Pulmonary artery endothelial cell (primary cell): ENCODE measurements around the gene CABP4. TPM values are rescaled to one million over a fixed set of nuclear protein-coding genes. Genes with fewer than 3 reads are reported as not detected.

Experiments used
- DNase-seq: peaks from one replicate; pipeline ENCODE4 v3.0.0-alpha.2; 2011; ENCODE audit warnings: low read depth, low spot score
- total RNA-seq: library from RNA; depleted of rRNA; stranded (reverse); fragments of >200 nt; gene quantifications from 2 replicates; pipeline ENCODE4 v1.2.3, GENCODE V29; 2014

CABP4 gene
- total RNA-seq, 1 donor from 2014 or later: 0.33 TPM

DNA sequence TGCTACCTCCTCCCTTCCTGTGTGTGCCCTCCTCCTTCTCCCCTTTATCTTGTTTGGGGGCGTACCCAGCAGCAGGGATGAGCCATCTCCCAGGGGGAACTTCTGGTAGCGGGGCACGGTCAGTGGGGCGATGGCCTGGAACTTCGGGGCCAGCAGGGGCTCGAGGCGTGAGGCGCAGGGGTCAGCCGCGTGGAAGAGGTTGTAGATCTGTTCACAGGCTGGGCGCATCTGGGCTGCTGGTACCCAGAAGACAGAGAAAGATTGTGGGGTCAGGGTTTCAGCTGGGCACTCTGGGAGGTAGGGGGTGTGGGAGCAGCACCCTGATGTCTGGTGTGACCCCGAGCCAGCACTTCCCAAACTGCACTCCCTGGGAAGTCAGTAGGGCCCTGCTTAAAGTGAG, 41.0 kb downstream of the CABP4 start:
- no peak for DNase-seq

DNA sequence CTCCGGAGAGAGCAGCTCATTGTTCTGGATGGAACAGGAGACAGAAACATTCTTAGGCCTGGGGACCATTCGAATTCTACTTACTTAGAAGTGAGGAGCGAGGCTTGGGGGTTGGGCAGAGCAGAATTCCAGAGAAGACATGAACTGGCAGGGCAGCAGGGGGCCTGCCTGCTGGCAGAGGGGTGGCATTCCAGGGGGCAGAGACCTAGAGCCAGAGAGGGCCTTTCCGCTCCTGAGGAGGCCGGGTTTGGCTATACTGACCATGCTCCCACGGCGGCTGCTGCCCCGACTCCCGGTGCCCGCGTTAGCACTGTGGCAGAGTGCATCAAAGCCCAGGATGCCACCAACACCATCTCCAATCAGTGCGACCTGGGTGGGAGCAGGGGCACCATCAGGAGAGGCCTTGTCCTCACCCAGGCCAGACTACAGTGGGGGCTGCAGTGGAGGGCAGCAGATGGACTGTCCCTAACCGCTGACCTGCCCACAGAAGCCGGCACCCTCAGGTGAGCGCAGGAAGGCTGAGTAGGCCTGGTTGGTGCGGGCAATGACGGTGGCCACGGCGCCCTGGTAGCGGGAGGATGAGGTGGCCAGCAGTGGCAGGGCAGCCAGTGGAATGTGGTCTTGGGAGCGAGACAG, 42.6 kb downstream of the CABP4 start:
- no peak for DNase-seq

DNA sequence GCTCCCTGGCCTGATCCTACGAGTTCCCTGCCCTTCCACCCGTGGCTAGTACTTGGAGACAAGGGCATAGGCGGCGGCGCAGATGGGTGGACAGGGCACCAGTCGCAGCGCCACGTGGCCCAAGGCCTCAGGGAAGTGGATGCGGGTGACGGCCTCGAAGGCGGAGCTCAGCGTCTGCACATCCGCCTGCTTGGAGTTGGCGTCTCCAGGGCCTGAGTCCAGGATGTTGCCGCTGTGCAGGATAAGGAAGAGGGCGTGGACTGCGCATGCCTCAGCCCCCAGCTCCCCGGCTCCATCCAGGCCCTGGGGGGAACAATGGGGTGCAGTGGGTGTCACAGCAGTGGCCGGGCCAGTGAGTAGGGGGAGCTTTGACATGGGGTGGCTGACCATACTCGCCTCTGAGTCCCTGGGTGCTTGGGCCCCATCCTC, 43.4 kb downstream of the CABP4 start:
- no peak for DNase-seq

DNA sequence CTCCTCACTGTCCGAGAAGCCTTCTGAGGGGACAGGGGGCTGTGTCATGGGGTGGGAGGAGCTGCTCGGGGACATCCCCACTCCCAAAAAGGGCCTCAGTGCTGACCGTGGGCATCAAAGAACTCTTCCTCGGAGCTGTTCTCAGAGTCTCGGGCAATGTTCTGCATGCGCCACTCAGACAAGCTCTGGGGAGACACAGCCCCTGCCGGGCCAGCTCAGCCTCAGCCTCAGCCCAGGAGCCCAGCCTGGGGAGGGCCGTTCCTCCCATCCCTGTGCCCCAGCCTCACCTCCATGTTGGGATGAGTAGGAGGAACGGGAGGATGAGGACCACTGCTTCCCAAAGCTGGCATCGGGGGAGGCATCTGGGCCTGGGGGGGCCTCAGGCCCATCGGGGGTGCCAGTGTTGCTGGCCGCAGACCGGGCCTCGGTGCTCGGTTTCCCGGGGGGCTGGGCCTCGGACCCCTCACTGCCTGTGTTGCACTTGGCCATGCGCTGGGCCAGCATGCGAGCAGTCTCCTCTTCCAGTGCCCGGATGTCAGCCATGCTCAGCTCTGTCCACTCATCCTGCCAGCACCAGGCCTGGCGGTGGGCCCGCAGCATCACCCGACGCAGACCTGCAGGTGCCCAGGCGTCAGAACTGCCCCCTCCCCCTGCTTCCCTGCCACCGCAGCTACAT, 44.8 kb downstream of the CABP4 start:
- DNase-seq: no peak

GRCh38 chr11:67500484-67500821, 45.3 kb downstream of the CABP4 start:
- DNase-seq: no peak

DNA sequence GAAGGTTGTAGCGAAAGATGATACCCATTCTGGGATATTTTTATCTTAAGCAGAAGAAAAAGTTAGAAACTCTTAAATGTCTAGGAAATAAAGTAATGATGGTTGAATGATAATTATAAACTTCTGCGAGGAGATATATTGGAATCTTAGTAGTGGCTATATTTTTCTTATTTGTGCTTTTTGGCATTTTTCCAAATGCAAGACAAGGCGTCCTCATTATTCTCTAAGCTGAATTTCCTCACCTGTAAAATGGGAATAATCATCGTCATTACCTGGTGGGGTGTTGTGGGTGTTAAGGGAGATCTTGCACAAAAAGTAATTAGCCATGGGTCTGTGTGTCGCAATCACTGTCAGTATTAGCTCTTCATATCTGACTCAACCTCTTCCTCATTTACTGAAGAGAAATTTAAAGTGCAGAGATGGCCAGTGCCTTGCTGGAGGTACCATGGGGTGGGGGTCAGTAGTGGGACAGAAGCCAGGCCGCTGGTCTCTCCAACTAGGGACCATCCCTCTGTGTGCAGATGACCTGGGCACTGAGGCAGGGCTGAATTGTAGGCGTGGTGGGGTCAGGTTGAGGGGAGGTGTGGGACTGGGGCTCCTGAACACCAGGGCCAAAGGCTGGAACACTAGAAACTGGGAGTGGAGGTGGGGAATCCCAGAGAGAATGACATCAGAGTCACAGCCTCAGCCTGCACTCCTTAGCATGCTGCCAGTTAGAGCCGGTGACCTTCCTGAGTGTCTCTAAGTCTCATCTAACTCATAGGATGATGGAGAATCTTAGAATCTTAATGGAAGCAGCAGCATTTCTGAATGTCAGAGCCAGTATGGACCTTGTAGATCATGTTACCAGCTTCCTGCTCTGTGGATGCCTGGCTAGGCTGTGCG, 45.9 kb downstream of the CABP4 start:
- DNase-seq: no peak

DNA sequence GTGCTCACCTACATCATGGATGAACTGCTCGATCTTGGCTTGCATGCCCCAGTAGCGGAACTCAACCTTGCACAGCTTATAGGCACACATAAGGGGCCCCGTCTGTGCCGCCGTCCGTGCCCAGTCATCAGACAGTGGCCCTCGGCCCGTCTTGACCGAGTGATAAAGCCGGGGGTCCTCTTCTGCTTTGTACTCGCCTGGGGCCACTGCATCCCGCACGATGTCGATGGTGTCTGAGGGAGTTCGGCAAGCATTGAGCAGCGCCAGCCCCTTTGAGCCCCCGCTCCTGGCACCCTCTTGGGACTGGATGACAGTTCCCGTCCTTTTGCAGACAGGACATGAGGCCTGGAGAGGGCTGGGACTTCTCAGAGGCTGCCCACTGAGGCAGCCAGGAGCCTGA, 46.7 kb downstream of the CABP4 start:
- no peak for DNase-seq

- DNase-seq: no peak
Observed at GRCh38 chr11:67502328-67502979, 47.3 kb downstream of the CABP4 start.

- no peak for DNase-seq
Observed at GRCh38 chr11:67503119-67504004, 48.2 kb downstream of the CABP4 start.

DNA sequence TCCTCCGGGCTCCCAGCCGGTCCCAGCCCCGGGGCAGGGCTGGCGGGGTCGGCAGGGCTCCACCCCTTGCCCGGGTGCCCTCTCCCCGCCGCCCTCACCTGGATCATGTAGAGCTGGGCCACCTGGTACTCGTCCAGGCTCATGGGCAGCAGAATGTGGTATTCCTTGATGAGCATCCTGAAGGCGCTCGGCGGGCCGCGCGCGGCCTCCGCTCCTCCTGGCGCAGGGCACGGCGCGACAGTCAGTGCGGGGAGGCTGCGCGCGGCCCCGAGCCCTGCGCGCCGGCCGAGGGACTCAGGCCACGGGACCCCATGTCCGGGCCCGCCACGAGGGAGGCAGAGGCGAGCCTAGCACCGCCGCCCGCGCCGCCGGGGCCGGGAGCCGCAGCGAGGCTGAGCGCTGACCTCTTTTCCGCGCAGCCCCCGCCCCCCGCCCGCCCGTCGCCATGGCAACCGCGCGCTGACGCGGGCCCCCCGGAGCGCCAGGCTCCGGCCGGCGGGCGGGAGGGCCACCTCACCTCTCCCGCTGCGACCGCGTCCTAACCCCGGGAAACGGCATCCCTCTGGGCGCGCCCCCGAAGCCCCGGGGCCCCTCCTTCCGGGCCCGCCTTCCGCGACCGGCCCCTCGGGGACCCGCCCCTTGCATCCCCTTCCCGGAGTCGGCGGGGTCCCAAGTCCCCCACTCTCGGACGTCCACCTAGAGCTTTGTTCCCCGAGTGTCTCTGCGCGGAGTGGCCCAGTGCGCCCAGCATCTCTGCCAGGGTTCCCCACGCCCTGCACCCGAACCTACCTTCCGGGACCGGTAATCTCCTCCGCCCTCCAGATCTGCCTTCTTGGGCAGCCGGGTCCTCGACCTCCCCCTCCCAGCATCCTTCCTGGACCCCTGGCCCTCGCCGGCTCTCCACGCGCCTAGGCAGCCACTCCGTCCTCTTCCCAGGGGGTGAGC, 49.1 kb downstream of the CABP4 start:
- DNase-seq: no peak

- no peak for DNase-seq
Observed at GRCh38 chr11:67504950-67505581, 49.9 kb downstream of the CABP4 start, which contains the start of gene PITPNM1. TSS of gene PITPNM1 (minus strand) at chr11:67505363. CDS start at chr11:67504180, 1,183 bp downstream.

DNA sequence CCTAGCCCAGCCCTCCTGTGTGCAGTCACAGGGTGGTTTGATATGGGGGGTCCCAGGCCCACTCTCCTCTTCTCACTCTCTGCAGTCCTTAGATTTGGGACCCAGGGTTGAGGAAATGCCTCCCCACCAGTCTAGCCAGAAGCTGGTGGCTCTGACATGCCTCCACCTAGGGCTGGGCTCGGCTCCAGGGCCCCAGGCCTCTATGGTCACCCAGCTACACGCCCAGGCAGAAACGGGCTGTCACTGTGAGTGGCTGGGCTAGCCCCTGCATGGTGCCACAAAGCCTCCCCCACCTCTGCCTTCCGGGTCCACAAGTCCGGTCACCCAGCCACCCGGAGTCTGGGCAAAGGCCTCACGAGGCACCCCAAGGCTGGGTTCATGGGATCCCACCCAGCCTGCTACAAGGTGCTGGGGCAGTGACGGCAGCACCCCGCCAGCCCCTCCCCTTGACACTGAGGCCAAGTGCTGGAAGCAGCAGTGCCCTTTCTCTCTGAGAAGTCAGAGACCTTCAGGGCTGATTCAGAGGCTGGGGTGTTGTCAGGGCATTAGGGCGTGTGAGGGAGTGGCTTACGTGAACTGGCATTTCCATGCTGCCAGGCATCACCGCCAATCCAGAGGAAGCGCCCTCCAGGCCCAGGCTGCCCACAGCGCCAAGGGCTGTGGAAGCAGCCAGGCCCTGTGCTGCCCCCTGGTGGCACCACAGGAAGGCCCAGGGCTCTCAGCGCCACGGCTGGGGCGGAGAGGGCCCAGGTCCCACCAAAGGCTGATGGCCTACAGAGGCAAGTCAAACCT, 50.6 kb downstream of the CABP4 start:
- peak; percentile 54 for DNase-seq

GRCh38 chr11:67506426-67507051, 51.4 kb downstream of the CABP4 start:
- no peak for DNase-seq

DNA sequence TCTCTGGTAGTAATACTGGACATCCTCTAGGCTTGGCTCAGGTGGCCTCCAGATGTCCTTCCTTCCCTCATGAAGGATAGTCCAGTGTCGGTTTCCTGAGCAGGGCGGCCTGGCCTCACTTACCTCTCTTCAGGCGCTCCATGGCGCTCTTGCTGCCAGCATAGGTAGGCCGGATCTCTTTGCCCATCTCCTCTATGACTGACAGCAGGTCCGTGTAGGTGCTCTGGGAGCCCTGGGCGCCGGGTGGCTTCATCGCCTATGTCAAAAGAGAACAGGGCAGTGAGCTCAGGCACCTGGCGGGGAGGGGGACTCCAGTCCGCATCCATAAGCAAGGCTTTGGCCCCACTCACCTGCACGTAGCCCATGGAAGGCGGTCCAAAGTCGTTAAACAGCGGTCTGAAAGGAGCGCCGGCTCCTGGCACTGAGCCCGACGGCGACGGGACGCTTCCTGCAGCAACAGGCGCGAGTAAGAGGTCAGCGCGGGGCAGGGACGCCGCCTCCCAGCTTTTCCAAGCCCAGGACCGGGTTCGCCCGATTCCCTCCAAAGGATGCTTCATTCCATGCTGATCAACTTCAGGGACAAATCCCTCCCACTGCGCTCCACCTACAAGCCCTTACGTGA, 52.2 kb downstream of the CABP4 start:
- peak; percentile 49 for DNase-seq

DNA sequence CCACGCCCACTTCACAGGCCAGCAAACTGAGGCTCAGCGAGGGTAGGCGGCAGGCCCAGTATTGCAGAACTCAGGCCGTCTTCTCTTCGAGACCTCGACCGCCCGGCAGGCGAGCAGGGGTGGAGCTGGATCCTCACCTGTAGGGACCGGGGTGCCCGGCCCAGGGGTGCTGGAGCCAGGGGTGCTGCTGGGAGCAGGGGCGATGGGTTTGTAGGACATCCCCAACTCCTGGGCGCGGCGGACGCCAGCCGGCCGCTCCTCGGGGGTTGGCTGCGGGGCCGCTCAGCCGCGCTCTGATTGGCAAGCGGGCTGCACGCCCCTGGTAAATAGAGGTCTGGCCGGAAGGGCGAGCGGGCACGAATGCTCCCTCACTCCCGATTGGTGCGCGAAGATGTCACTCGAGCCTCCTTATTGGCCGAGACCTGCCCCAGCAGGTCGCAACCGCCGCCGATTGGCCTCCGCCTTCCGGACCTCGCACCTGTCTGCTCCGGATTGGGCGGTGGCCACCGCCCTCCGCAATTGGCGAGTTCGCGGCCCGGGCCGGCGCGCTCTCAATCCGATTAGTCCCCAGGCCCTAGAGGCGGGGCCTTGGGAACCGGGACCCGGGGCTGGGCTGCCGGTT, 52.8 kb downstream of the CABP4 start, which contains the start of gene CDK2AP2:
CDK2AP2 (minus strand) TSS at position 299 of the 622 bp plus-strand sequence; CDS start at position 219, 80 bp downstream.
- peak; percentile 99 for DNase-seq

GRCh38 chr11:67508486-67509121, 53.5 kb downstream of the CABP4 start:
- peak; percentile 81 for DNase-seq
